ENCODE results near the gene TMEM158. TPM values are rescaled to one million over a fixed set of nuclear protein-coding genes. Genes with fewer than 3 reads are reported as not detected.

Gene TMEM158
- total RNA-seq, 1 experiment from 2014 or later = not detected

DNA sequence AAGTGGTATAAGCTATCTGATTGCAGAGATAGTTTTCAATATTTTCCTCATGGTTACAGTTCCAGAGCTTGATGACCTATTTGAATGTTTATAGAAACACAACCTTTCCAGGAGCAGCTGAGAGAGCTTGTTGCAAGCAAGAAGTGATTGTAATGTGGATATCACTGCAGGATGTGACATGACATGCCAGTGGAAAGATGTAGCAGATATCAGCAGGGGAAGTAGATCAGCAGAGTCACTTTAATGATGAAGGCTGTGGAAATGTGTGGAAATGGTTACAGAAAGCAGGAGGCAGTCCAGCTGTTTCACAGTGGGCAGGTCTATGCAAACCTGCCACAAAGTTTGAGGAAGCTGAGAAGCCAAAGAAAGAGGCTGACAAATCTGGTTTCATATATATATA lies 21.0 kb downstream of the TMEM158 start:
- Histone ChIP-seq H3K36me3 (ENCODE audit: insufficient read depth, low read length) (no peaks in the 10 kb centered on the region), H3K9ac (ENCODE audit: low read length) (no peak overlapping the region), H3K4me3 (ENCODE audit: low read length) (no peak overlapping the region), H3K27ac (ENCODE audit: low read length) (no peak overlapping the region), H4K20me1 (ENCODE audit: insufficient read depth, low read depth, low read length) (no peaks in the 10 kb centered on the region), H3K9me2 (replicated peaks; ENCODE audit: insufficient read depth, low read length) (no peaks in the 10 kb centered on the region), H3K4me1 (ENCODE audit: low read length) (peaks cover 9% of the 10 kb centered on the region), H3K79me2 (ENCODE audit: low read length) (no peaks in the 10 kb centered on the region), H2AFZ (ENCODE audit: low read length) (no peak overlapping the region), H3K4me2 (ENCODE audit: low read depth, low read length, poor library complexity, severe bottlenecking) (no peak overlapping the region), H3K9me3 (ENCODE audit: low read length) (no peaks in the 10 kb centered on the region), H3K27me3 (ENCODE audit: low read length) (no peaks in the 10 kb centered on the region)
- no peak for DNase-seq

DNA sequence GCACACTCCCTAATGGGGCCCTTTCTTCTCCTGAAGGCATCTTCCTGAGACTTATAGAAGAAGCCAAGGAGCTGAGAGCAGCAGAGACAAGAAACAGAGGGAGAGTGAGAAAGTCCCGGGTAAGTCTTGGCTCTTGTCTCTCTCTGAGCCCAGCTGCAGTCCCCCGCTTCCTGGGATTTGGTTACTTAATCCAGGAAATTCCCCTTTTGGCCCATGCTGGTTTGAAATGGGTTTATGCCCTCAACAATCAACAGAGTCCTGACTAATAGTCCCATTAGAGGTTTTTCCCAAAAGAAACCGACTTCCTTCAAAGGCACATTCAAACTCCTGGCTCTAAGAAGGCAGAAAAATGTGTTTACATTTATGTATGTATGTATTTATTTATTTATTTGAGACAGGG lies 22.0 kb downstream of the TMEM158 start:
- Histone ChIP-seq H3K4me3 (ENCODE audit: low read length) (no peak overlapping the region), H3K79me2 (ENCODE audit: low read length) (no peaks in the 10 kb centered on the region), H3K27ac (ENCODE audit: low read length) (no peak overlapping the region), H3K27me3 (ENCODE audit: low read length) (no peaks in the 10 kb centered on the region), H3K9me2 (replicated peaks; ENCODE audit: insufficient read depth, low read length) (no peaks in the 10 kb centered on the region), H3K9ac (ENCODE audit: low read length) (no peak overlapping the region), H3K9me3 (ENCODE audit: low read length) (no peaks in the 10 kb centered on the region), H3K4me2 (ENCODE audit: low read depth, low read length, poor library complexity, severe bottlenecking) (no peak overlapping the region), H2AFZ (ENCODE audit: low read length) (no peak overlapping the region), H3K36me3 (ENCODE audit: insufficient read depth, low read length) (no peaks in the 10 kb centered on the region), H3K4me1 (ENCODE audit: low read length) (peaks cover 9% of the 10 kb centered on the region), H4K20me1 (ENCODE audit: insufficient read depth, low read depth, low read length) (no peaks in the 10 kb centered on the region)
- no peak for DNase-seq

- Histone ChIP-seq H3K4me3 (ENCODE audit: low read length) (no peak overlapping the region), H3K9me2 (replicated peaks; ENCODE audit: insufficient read depth, low read length) (no peaks in the 10 kb centered on the region), H3K4me2 (ENCODE audit: low read depth, low read length, poor library complexity, severe bottlenecking) (no peak overlapping the region), H3K36me3 (ENCODE audit: insufficient read depth, low read length) (no peaks in the 10 kb centered on the region), H3K9ac (ENCODE audit: low read length) (no peak overlapping the region), H3K27ac (ENCODE audit: low read length) (no peak overlapping the region), H3K79me2 (ENCODE audit: low read length) (no peaks in the 10 kb centered on the region), H2AFZ (ENCODE audit: low read length) (no peak overlapping the region), H4K20me1 (ENCODE audit: insufficient read depth, low read depth, low read length) (no peaks in the 10 kb centered on the region), H3K4me1 (ENCODE audit: low read length) (peaks cover 2% of the 10 kb centered on the region), H3K27me3 (ENCODE audit: low read length) (no peaks in the 10 kb centered on the region), H3K9me3 (ENCODE audit: low read length) (no peaks in the 10 kb centered on the region)
- DNase-seq = peak; percentile 28
Observed at GRCh38 chr3:45199837-45200648, 26.0 kb downstream of the TMEM158 start.

GRCh38 chr3:45198264-45199260 lies 27.5 kb downstream of the TMEM158 start:
- no peaks in the 10 kb centered on the region for H3K9me3 ChIP-seq (ENCODE audit: low read length)
- no peaks in the 10 kb centered on the region for H3K36me3 ChIP-seq (ENCODE audit: insufficient read depth, low read length)
- H3K9me2 ChIP-seq (replicated peaks; ENCODE audit: insufficient read depth, low read length) = no peaks in the 10 kb centered on the region
- no peak overlapping the region for H3K27ac ChIP-seq (ENCODE audit: low read length)
- H3K4me3 ChIP-seq (ENCODE audit: low read length) = no peak overlapping the region
- no peaks in the 10 kb centered on the region for H3K4me1 ChIP-seq (ENCODE audit: low read length)
- H4K20me1 ChIP-seq (ENCODE audit: insufficient read depth, low read depth, low read length) = no peaks in the 10 kb centered on the region
- H3K79me2 ChIP-seq (ENCODE audit: low read length) = no peaks in the 10 kb centered on the region
- H3K9ac ChIP-seq (ENCODE audit: low read length) = no peak overlapping the region
- no peaks in the 10 kb centered on the region for H3K27me3 ChIP-seq (ENCODE audit: low read length)
- DNase-seq = no peak
- no peak overlapping the region for H2AFZ ChIP-seq (ENCODE audit: low read length)
- no peak overlapping the region for H3K4me2 ChIP-seq (ENCODE audit: low read depth, low read length, poor library complexity, severe bottlenecking)

DNA sequence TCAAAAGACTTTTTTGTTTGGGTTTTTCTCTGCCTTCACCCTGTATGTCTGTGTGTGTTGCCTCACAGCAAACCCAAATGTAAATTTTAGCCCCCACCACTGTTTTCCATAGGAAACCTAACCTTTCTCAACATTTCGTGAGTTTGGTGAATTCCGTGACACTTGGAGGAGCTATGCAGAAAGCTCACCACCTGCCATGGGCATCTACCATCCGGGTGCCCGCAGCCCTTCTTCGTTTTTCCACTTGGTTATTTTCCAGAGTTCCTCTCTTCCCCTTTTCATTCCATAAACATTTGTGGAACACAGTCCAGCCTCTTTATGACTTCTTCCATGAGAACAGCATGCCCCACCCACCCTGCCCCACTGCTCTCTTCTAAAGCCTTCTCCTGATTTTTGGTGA lies 31.3 kb downstream of the TMEM158 start:
- Histone ChIP-seq H3K4me2 (ENCODE audit: low read depth, low read length, poor library complexity, severe bottlenecking) (no peak overlapping the region), H3K27ac (ENCODE audit: low read length) (no peak overlapping the region), H2AFZ (ENCODE audit: low read length) (no peak overlapping the region), H3K4me3 (ENCODE audit: low read length) (no peak overlapping the region), H3K27me3 (ENCODE audit: low read length) (no peaks in the 10 kb centered on the region), H3K79me2 (ENCODE audit: low read length) (no peaks in the 10 kb centered on the region), H4K20me1 (ENCODE audit: insufficient read depth, low read depth, low read length) (no peaks in the 10 kb centered on the region), H3K9me2 (replicated peaks; ENCODE audit: insufficient read depth, low read length) (no peaks in the 10 kb centered on the region), H3K9me3 (ENCODE audit: low read length) (no peaks in the 10 kb centered on the region), H3K36me3 (ENCODE audit: insufficient read depth, low read length) (no peaks in the 10 kb centered on the region), H3K9ac (ENCODE audit: low read length) (no peak overlapping the region), H3K4me1 (ENCODE audit: low read length) (peaks cover 10% of the 10 kb centered on the region)
- DNase-seq = no peak

GRCh38 chr3:45191924-45192417 lies 34.1 kb downstream of the TMEM158 start:
- Histone ChIP-seq H3K27me3 (ENCODE audit: low read length) (no peaks in the 10 kb centered on the region), H2AFZ (ENCODE audit: low read length) (no peak overlapping the region), H3K27ac (ENCODE audit: low read length) (no peak overlapping the region), H3K4me3 (ENCODE audit: low read length) (no peak overlapping the region), H3K9ac (ENCODE audit: low read length) (no peak overlapping the region), H3K4me1 (ENCODE audit: low read length) (peaks cover 10% of the 10 kb centered on the region), H3K9me2 (replicated peaks; ENCODE audit: insufficient read depth, low read length) (no peaks in the 10 kb centered on the region), H3K36me3 (ENCODE audit: insufficient read depth, low read length) (no peaks in the 10 kb centered on the region), H4K20me1 (ENCODE audit: insufficient read depth, low read depth, low read length) (no peaks in the 10 kb centered on the region), H3K4me2 (ENCODE audit: low read depth, low read length, poor library complexity, severe bottlenecking) (no peak overlapping the region), H3K9me3 (ENCODE audit: low read length) (no peaks in the 10 kb centered on the region), H3K79me2 (ENCODE audit: low read length) (no peaks in the 10 kb centered on the region)
- no peak for DNase-seq

GRCh38 chr3:45191424-45191823 lies 34.7 kb downstream of the TMEM158 start:
- peaks cover 10% of the 10 kb centered on the region for H3K4me1 ChIP-seq (ENCODE audit: low read length)
- H3K79me2 ChIP-seq (ENCODE audit: low read length) = no peaks in the 10 kb centered on the region
- no peak overlapping the region for H3K27ac ChIP-seq (ENCODE audit: low read length)
- no peaks in the 10 kb centered on the region for H3K27me3 ChIP-seq (ENCODE audit: low read length)
- H4K20me1 ChIP-seq (ENCODE audit: insufficient read depth, low read depth, low read length) = no peaks in the 10 kb centered on the region
- no peaks in the 10 kb centered on the region for H3K9me2 ChIP-seq (replicated peaks; ENCODE audit: insufficient read depth, low read length)
- H2AFZ ChIP-seq (ENCODE audit: low read length) = no peak overlapping the region
- DNase-seq = peak; percentile 58
- no peaks in the 10 kb centered on the region for H3K36me3 ChIP-seq (ENCODE audit: insufficient read depth, low read length)
- no peaks in the 10 kb centered on the region for H3K9me3 ChIP-seq (ENCODE audit: low read length)
- no peak overlapping the region for H3K9ac ChIP-seq (ENCODE audit: low read length)
- no peak overlapping the region for H3K4me3 ChIP-seq (ENCODE audit: low read length)
- H3K4me2 ChIP-seq (ENCODE audit: low read depth, low read length, poor library complexity, severe bottlenecking) = no peak overlapping the region

Data from Karpas-422 (cell line).